IMR-90 (cell line): Measurements from ENCODE around the gene MPG. TPM values are rescaled to one million over a fixed set of nuclear protein-coding genes. Genes with fewer than 3 reads are reported as not detected.

ENCODE experiments used
- ATAC-seq: fragments of 200-7000 bp; cut with Tn5 transposase; 2 replicates; pipeline ENCODE4 v1.9.1; 2020; ENCODE audit warnings: low read depth, mild to moderate bottlenecking, moderate library complexity
- BruUV-seq: library from RNA; stranded (reverse); fragments of 400-500 nt; replicated peaks from 2 replicates; lab custom pipeline; 2021; lab: Mats Ljungman, UMichigan
- CTCF ChIA-PET: fragments of 300-600 bp; formaldehyde crosslinking; extraction: SDS; loops from one replicate; lab custom pipeline; 2021; ENCODE audit warnings: antibody characterized with exemption; lab: Yijun Ruan, JAX
- POLR2A ChIA-PET: fragments of 300-600 bp; sonication (Branson Sonifier 250); formaldehyde crosslinking; loops from one replicate; lab custom pipeline; 2022; ENCODE audit warnings: antibody characterized with exemption; ENCODE audit not compliant: unreplicated experiment; lab: Charles Lee
- DNase-seq: peaks from one replicate; pipeline ENCODE4 v3.0.0; 2013
- H2AFZ ChIP-seq: replicated peaks from 2 replicates; pipeline ENCODE3; 2013; ENCODE audit warnings: low read length, mild to moderate bottlenecking; ENCODE audit not compliant: poor library complexity
- H2AK5ac ChIP-seq: 2 replicates; pipeline ENCODE4 v1.6.1; 2013; ENCODE audit warnings: low read depth, low read length, inconsistent platforms
- H2AK9ac ChIP-seq: replicated peaks from 2 replicates; pipeline ENCODE3; 2013; ENCODE audit warnings: mild to moderate bottlenecking, low read depth, low read length, moderate library complexity; ENCODE audit not compliant: poor library complexity
- H2BK120ac ChIP-seq: 2 replicates; pipeline ENCODE4 v1.6.1; 2013; ENCODE audit warnings: low read depth, low read length, inconsistent platforms
- H2BK15ac ChIP-seq: 3 replicates; pipeline ENCODE4 v1.6.1; 2013; ENCODE audit warnings: low read depth, low read length, inconsistent platforms
- H2BK20ac ChIP-seq: 2 replicates; pipeline ENCODE4 v1.6.1; 2013; ENCODE audit warnings: low read depth, mild to moderate bottlenecking, inconsistent platforms, low read length, moderate library complexity
- H2BK5ac ChIP-seq: 2 replicates; pipeline ENCODE4 v1.6.1; 2013; ENCODE audit warnings: mild to moderate bottlenecking, low read depth, low read length, inconsistent platforms; ENCODE audit not compliant: poor library complexity, severe bottlenecking
- H3K14ac ChIP-seq: replicated peaks from 2 replicates; pipeline ENCODE4 v1.6.1; 2013; ENCODE audit warnings: low read depth, low read length, inconsistent platforms
- H3K18ac ChIP-seq: 2 replicates; pipeline ENCODE4 v1.6.1; 2013; ENCODE audit warnings: low read depth, low read length, control low read depth
- H3K23ac ChIP-seq: 2 replicates; pipeline ENCODE4 v1.6.1; 2013; ENCODE audit warnings: low read depth, low read length, inconsistent platforms
- H3K27ac ChIP-seq: 2 replicates; pipeline ENCODE4 v1.5.1; 2013; ENCODE audit warnings: mild to moderate bottlenecking, control low read depth, low read length; ENCODE audit not compliant: insufficient read depth
- H3K27me3 ChIP-seq: 2 replicates; pipeline ENCODE4 v1.6.1; 2013; ENCODE audit warnings: low read length; ENCODE audit not compliant: control insufficient read depth, insufficient read depth
- H3K36me3 ChIP-seq: 2 replicates; pipeline ENCODE4 v1.6.1; 2013; ENCODE audit warnings: low read length, mixed read lengths; ENCODE audit not compliant: control insufficient read depth, insufficient read depth
- H3K4ac ChIP-seq: 2 replicates; pipeline ENCODE4 v1.6.1; 2013; ENCODE audit warnings: low read depth, low read length, inconsistent platforms
- H3K4me1 ChIP-seq: 2 replicates; pipeline ENCODE4 v1.6.1; 2013; ENCODE audit warnings: low read length, mixed read lengths; ENCODE audit not compliant: control insufficient read depth, insufficient read depth
- H3K4me2 ChIP-seq: 2 replicates; pipeline ENCODE4 v1.6.1; 2013; ENCODE audit warnings: low read depth, mild to moderate bottlenecking, control low read depth, low read length, moderate library complexity
- H3K4me3 ChIP-seq: 2 replicates; pipeline ENCODE4 v1.5.1; 2013; ENCODE audit warnings: low read depth, mild to moderate bottlenecking, control low read depth, low read length, moderate library complexity; ENCODE audit not compliant: insufficient read depth
- H3K56ac ChIP-seq: 2 replicates; pipeline ENCODE4 v1.6.1; 2013; ENCODE audit warnings: low read length, inconsistent platforms; ENCODE audit not compliant: insufficient read depth; ENCODE audit errors: extremely low read depth
- H3K79me1 ChIP-seq, 2 experiments: 2 replicates each; pipeline ENCODE4 v1.6.1; 2013; ENCODE audit warnings: low read length in 2 of 2, inconsistent platforms in 1 of 2, low read depth in 1 of 2
- H3K9ac ChIP-seq: 2 replicates; pipeline ENCODE4 v1.6.1; 2013; ENCODE audit warnings: low read depth, low read length, control low read depth
- H3K9me1 ChIP-seq: 2 replicates; pipeline ENCODE4 v1.6.1; 2013; ENCODE audit warnings: low read length, inconsistent platforms; ENCODE audit not compliant: insufficient read depth
- H3K9me3 ChIP-seq: 2 replicates; pipeline ENCODE4 v1.6.1; 2013; ENCODE audit warnings: low read length; ENCODE audit not compliant: control insufficient read depth, insufficient read depth
- H4K20me1 ChIP-seq: 2 replicates; pipeline ENCODE4 v1.6.1; 2013; ENCODE audit warnings: low read length, inconsistent platforms; ENCODE audit not compliant: insufficient read depth
- H4K5ac ChIP-seq: 2 replicates; pipeline ENCODE4 v1.6.1; 2013; ENCODE audit warnings: mild to moderate bottlenecking, low read depth, low read length, control low read depth
- H4K8ac ChIP-seq, 2 experiments: 2 replicates each; pipeline ENCODE4 v1.6.1; 2013; ENCODE audit warnings: low read depth in 2 of 2, low read length in 2 of 2, control low read depth in 1 of 2, inconsistent platforms in 1 of 2
- H4K91ac ChIP-seq: 2 replicates; pipeline ENCODE4 v1.6.1; 2013; ENCODE audit warnings: low read depth, low read length, inconsistent platforms; ENCODE audit not compliant: insufficient read depth
- BHLHE40 ChIP-seq: fragments of 150-350 bp; IDR thresholded peaks from 2 replicates; pipeline ENCODE4 v1.6.1; 2016; ENCODE audit warnings: mild to moderate bottlenecking, low read depth, low read length
- FOS ChIP-seq: fragments of 150-350 bp; IDR thresholded peaks from 2 replicates; pipeline ENCODE4 v1.6.1; 2016; ENCODE audit warnings: low read depth, low read length
- MAZ ChIP-seq: IDR thresholded peaks from 2 replicates; pipeline ENCODE4 v1.6.1; 2012; ENCODE audit warnings: low read depth, mild to moderate bottlenecking, low read length, improper control_type of control experiment, moderate library complexity, borderline replicate concordance
- POLR2A ChIP-seq: IDR thresholded peaks from 2 replicates; pipeline ENCODE4 v1.6.1; 2012; ENCODE audit warnings: mild to moderate bottlenecking, low read depth, low read length
- SMC3 ChIP-seq: fragments of 150-350 bp; IDR thresholded peaks from 2 replicates; pipeline ENCODE4 v1.6.1; 2016; ENCODE audit warnings: low read depth, mild to moderate bottlenecking, antibody characterized with exemption, low read length, moderate library complexity
- WGBS, 2 experiments: methylation state at CpG; one replicate each; pipeline versions ENCODE4 v1.1.5 to v1.1.7; 2013; ENCODE audit warnings: missing lambda C conversion rate in 2 of 2; ENCODE audit not compliant: insufficient read length in 1 of 2; ENCODE audit errors: extremely low coverage in 2 of 2; 5-methylcytosine and 5-hydroxymethylcytosine counted together
- dilution Hi-C: fragments of 300-500 bp; cut with HindIII; formaldehyde crosslinking; loops from one replicate; pipeline ENCODE4 v1.14.3; 2018; ENCODE audit warnings: low sequenced_read_pairs; ENCODE audit not compliant: unreplicated experiment
- in situ Hi-C: fragments of 300-500 bp; cut with MboI; formaldehyde crosslinking; loops from 3 replicates; pipeline ENCODE4 v1.14.3; 2019; ENCODE audit warnings: low sequenced_read_pairs, inconsistent platforms, mixed read lengths
- intact Hi-C: fragments of 100-400 bp; cut with micrococcal nuclease; formaldehyde crosslinking; loops from 2 replicates; pipeline ENCODE4 v1.10.0; 2022
- polyA plus RNA-seq, 3 experiments: library from polyadenylated mRNA; depleted of rRNA; stranded (reverse); fragments of >200 nt; gene quantifications; 2 replicates each; pipeline ENCODE4 v1.2.3, GENCODE V29; 2012; ENCODE audit warnings: low replicate concordance in 1 of 3
- total RNA-seq: library from RNA; depleted of rRNA; stranded (reverse); fragments of >200 nt; gene quantifications from 2 replicates; pipeline ENCODE4 v1.2.3, GENCODE V29; 2012

Gene MPG
- total and polyA plus RNA-seq, 2 of the 4 experiments (the other 2 are of a cell fraction) = 66.7 to 135 TPM

GRCh38 chr16:116015-116414 lies 38.0 kb downstream of the MPG start:
- TF ChIP-seq BHLHE40 (no peak), MAZ (no peak), POLR2A (no peak), FOS (no peak), SMC3 (no peak)
- H2AFZ ChIP-seq = no peak overlapping the region
- H3K4me1 ChIP-seq = peaks cover 16% of the 10 kb centered on the region
- H2BK120ac ChIP-seq = no peak overlapping the region
- H3K56ac ChIP-seq = no peak overlapping the region
- peaks cover 13% of the 10 kb centered on the region for H4K20me1 ChIP-seq
- no TSS peak for BruUV-seq
- no peak overlapping the region for H2BK5ac ChIP-seq
- ATAC-seq (no peak), DNase-seq (no peak)
- no peak overlapping the region for H3K27ac ChIP-seq
- H3K23ac ChIP-seq = no peak overlapping the region
- H3K4me3 ChIP-seq = no peak overlapping the region
- ChIA-PET CTCF (no interaction called here), POLR2A (no interaction called here)
- no peak overlapping the region for H4K8ac ChIP-seq
- H3K9me1 ChIP-seq = peaks cover 25% of the 10 kb centered on the region
- H3K14ac ChIP-seq = no peak overlapping the region
- WGBS, 2 experiments = 50% methylated on average over 1 of the region's 7 CpGs; no CpG with 5 or more reads in 1 of the 2 experiments
- H3K36me3 ChIP-seq = peaks cover 19% of the 10 kb centered on the region
- H3K18ac ChIP-seq = no peak overlapping the region
- peaks cover 8 to 47% of the 10 kb centered on the region in 2 experiments; a peak in 3 of 4 replicates for H3K79me1 ChIP-seq
- no peak overlapping the region for H3K4ac ChIP-seq
- no peak overlapping the region for H4K91ac ChIP-seq
- H2BK15ac ChIP-seq = no peak overlapping the region
- H2BK20ac ChIP-seq = no peak overlapping the region
- H2AK5ac ChIP-seq = no peak overlapping the region
- H3K4me2 ChIP-seq = no peak overlapping the region
- dilution Hi-C loops (no loop called here), intact Hi-C loops (no loop called here), in situ Hi-C loops (no loop called here)
- H3K9ac ChIP-seq = no peak overlapping the region
- H3K9me3 ChIP-seq = no peaks in the 10 kb centered on the region
- no peak overlapping the region for H2AK9ac ChIP-seq
- no peaks in the 10 kb centered on the region for H3K27me3 ChIP-seq
- H4K5ac ChIP-seq = no peak overlapping the region
